BLaER1 (cell line): ENCODE results near the gene SLC12A7.
"Not testable (repeated sequence)": the region's sequence is repeated elsewhere in the genome, so short reads cannot be mapped to it uniquely, and the experiment has no call there.

ENCODE experiments used
- H3K27ac ChIP-seq: shearing (Covaris generic); formaldehyde crosslinking; 2 replicates; pipeline ENCODE4 v1.8.1; 2022
- H3K27me3 ChIP-seq: shearing (Covaris generic); formaldehyde crosslinking; 2 replicates; pipeline ENCODE4 v1.8.1; 2022
- H3K36me3 ChIP-seq: shearing (Covaris generic); formaldehyde crosslinking; 2 replicates; pipeline ENCODE4 v1.8.1; 2022
- H3K4me1 ChIP-seq: shearing (Covaris generic); formaldehyde crosslinking; 2 replicates; pipeline ENCODE4 v1.8.1; 2022
- H3K4me2 ChIP-seq: shearing (Covaris generic); formaldehyde crosslinking; 2 replicates; pipeline ENCODE4 v1.8.1; 2022
- H3K4me3 ChIP-seq: shearing (Covaris generic); formaldehyde crosslinking; 2 replicates; pipeline ENCODE4 v1.8.1; 2022
- H3K9ac ChIP-seq: shearing (Covaris generic); formaldehyde crosslinking; 2 replicates; pipeline ENCODE4 v1.8.1; 2022
- H3K9me3 ChIP-seq: shearing (Covaris generic); formaldehyde crosslinking; 2 replicates; pipeline ENCODE4 v1.8.1; 2022
- H4K20me1 ChIP-seq: shearing (Covaris generic); formaldehyde crosslinking; 2 replicates; pipeline ENCODE4 v1.8.1; 2022
- Cebpa-rat ChIP-seq: shearing (Covaris generic); IDR thresholded peaks from 2 replicates; pipeline ENCODE4 v1.8.1; 2022

The SLC12A7 gene

GRCh38 chr5:1111727-1112289, at the start of gene SLC12A7:
Gene SLC12A7, minus strand, starts transcription at chr5:1112063. Its CDS starts 72 bp downstream, at chr5:1111991.
- Histone ChIP-seq H3K4me3 (peak within 1 kb of the TSS; percentile 80), H3K4me1 (peaks cover 95% of the 10 kb centered on the region), H3K36me3 (peaks cover 16% of the 10 kb centered on the region; the same call in 1 of the 2 replicates), H3K9ac (peak within 1 kb of the TSS; percentile 81), H3K9me3 (no peaks in the 10 kb centered on the region), H4K20me1 (peaks cover 91% of the 10 kb centered on the region), H3K27ac (peak within 1 kb of the TSS; percentile 78), H3K27me3 (peaks cover 90% of the 10 kb centered on the region), H3K4me2 (peak within 1 kb of the TSS; percentile 94)
- no peak for TF ChIP-seq Cebpa-rat

GRCh38 chr5:1161108-1161832, 49.4 kb upstream of the SLC12A7 start:
- Histone ChIP-seq H3K9me3 (peaks cover 6% of the 10 kb centered on the region), H3K36me3 (no peaks in the 10 kb centered on the region), H3K27ac (no peak overlapping the region), H4K20me1 (peaks cover 1% of the 10 kb centered on the region; the same call in 1 of the 2 replicates), H3K4me3 (no peak overlapping the region), H3K4me2 (peak overlapping the region; percentile 55), H3K9ac (no peak overlapping the region), H3K27me3 (peaks cover 35% of the 10 kb centered on the region), H3K4me1 (peaks cover 25% of the 10 kb centered on the region)
- no peak for TF ChIP-seq Cebpa-rat

GRCh38 chr5:1159774-1160406, 48.0 kb upstream of the SLC12A7 start:
- no peak for TF ChIP-seq Cebpa-rat
- Histone ChIP-seq H4K20me1 (peaks cover 5% of the 10 kb centered on the region; the same call in 1 of the 2 replicates), H3K27me3 (peaks cover 49% of the 10 kb centered on the region), H3K27ac (no peak overlapping the region), H3K9me3 (peaks cover 7% of the 10 kb centered on the region), H3K4me2 (no peak overlapping the region), H3K9ac (no peak overlapping the region), H3K4me3 (no peak overlapping the region), H3K4me1 (peaks cover 31% of the 10 kb centered on the region), H3K36me3 (no peaks in the 10 kb centered on the region)

- Histone ChIP-seq H3K27me3 (peaks cover 55% of the 10 kb centered on the region), H3K36me3 (no peaks in the 10 kb centered on the region), H4K20me1 (peaks cover 5% of the 10 kb centered on the region; the same call in 1 of the 2 replicates), H3K4me3 (no peak overlapping the region), H3K9me3 (peaks cover 7% of the 10 kb centered on the region), H3K27ac (no peak overlapping the region), H3K9ac (no peak overlapping the region), H3K4me1 (peaks cover 36% of the 10 kb centered on the region), H3K4me2 (no peak overlapping the region)
- TF ChIP-seq Cebpa-rat, result no peak
Observed at GRCh38 chr5:1159341-1159675, 47.4 kb upstream of the SLC12A7 start.

- Histone ChIP-seq H3K27me3 (peaks cover 60% of the 10 kb centered on the region), H3K4me1 (peaks cover 41% of the 10 kb centered on the region), H3K9ac (no peak overlapping the region), H3K4me2 (no peak overlapping the region), H3K9me3 (peaks cover 7% of the 10 kb centered on the region), H3K27ac (no peak overlapping the region), H4K20me1 (peaks cover 5% of the 10 kb centered on the region; the same call in 1 of the 2 replicates), H3K36me3 (no peaks in the 10 kb centered on the region), H3K4me3 (no peak overlapping the region)
- TF ChIP-seq Cebpa-rat, result no peak
Observed at GRCh38 chr5:1158647-1159340, 46.9 kb upstream of the SLC12A7 start.

GRCh38 chr5:1157461-1157986, 45.7 kb upstream of the SLC12A7 start:
- not testable (repeated sequence) for H3K9ac ChIP-seq, H3K36me3 ChIP-seq, H3K27ac ChIP-seq, H3K4me2 ChIP-seq, H3K9me3 ChIP-seq, H3K4me3 ChIP-seq
- Histone ChIP-seq H3K4me1 (peaks cover 45% of the 10 kb centered on the region), H4K20me1 (peaks cover 14% of the 10 kb centered on the region; the same call in 1 of the 2 replicates), H3K27me3 (peaks cover 73% of the 10 kb centered on the region)

- Histone ChIP-seq H3K27ac (no peak overlapping the region), H3K27me3 (peaks cover 79% of the 10 kb centered on the region)
Observed at GRCh38 chr5:1156754-1157460, 45.0 kb upstream of the SLC12A7 start.

GRCh38 chr5:1156033-1156753, 44.3 kb upstream of the SLC12A7 start:
- TF ChIP-seq Cebpa-rat, result no peak
- Histone ChIP-seq H3K27ac (no peak overlapping the region), H3K4me1 (peaks cover 45% of the 10 kb centered on the region), H3K36me3 (no peaks in the 10 kb centered on the region), H3K9me3 (peaks cover 7% of the 10 kb centered on the region), H3K27me3 (peaks cover 79% of the 10 kb centered on the region), H3K4me3 (no peak overlapping the region), H4K20me1 (peaks cover 22% of the 10 kb centered on the region; the same call in 1 of the 2 replicates), H3K4me2 (no peak overlapping the region), H3K9ac (no peak overlapping the region)

More at GRCh38 chr5:1156754-1157460, 45.0 kb upstream of the SLC12A7 start:
- no peaks in the 10 kb centered on the region for H3K36me3 ChIP-seq
- peaks cover 7% of the 10 kb centered on the region for H3K9me3 ChIP-seq
- H3K4me3 ChIP-seq, result no peak overlapping the region
- H3K4me1 ChIP-seq, result peaks cover 45% of the 10 kb centered on the region
- TF ChIP-seq Cebpa-rat, result no peak
- no peak overlapping the region for H3K9ac ChIP-seq
- peaks cover 20% of the 10 kb centered on the region; the same call in 1 of the 2 replicates for H4K20me1 ChIP-seq
- no peak overlapping the region for H3K4me2 ChIP-seq
